ENCODE results near the gene ZNF469. TPM values are rescaled to one million over a fixed set of nuclear protein-coding genes. Genes with fewer than 3 reads are reported as not detected.

ZNF469 gene
- total and polyA plus RNA-seq, 2 of the 13 experiments (the other 11 are each of a cell fraction or from before 2014, with no cell fraction given), result not detected

GRCh38 chr16:88413231-88413630, 30.5 kb downstream of the ZNF469 start (continued):
- no peak for TF ChIP-seq HNF1B (CRISPR knock-in tag; IDR thresholded peaks at IDR 0.05)
- TF ChIP-seq ZNF546 (CRISPR knock-in tag; conservative IDR thresholded peaks at IDR 0.05), result no peak
- TF ChIP-seq HNRNPUL1 (IDR thresholded peaks at IDR 0.05; ENCODE audit: low read depth, low read length), result no peak
- TF ChIP-seq RFXAP (CRISPR knock-in tag; IDR thresholded peaks at IDR 0.05; ENCODE audit: borderline replicate concordance), result no peak
- no peak for TF ChIP-seq ZFP1 (CRISPR knock-in tag; IDR thresholded peaks at IDR 0.05)
- no peak for TF ChIP-seq TP53 (CRISPR knock-in tag; conservative IDR thresholded peaks at IDR 0.05)

- ATAC-seq (peak; percentile 5; the same call in 1 of the 3 replicates), FAIRE-seq (no peak), DNase-seq (ENCODE audit: low spot score) (no peak)
- H4K20me1 ChIP-seq (ENCODE audit: insufficient read depth, low read length), result no peaks in the 10 kb centered on the region; the same call in 1 of the 2 replicates
- H3K79me2 ChIP-seq (ENCODE audit: insufficient read depth, low read length), result no peaks in the 10 kb centered on the region
- peaks cover 26 to 73% of the 10 kb centered on the region in 2 experiments for H3K27me3 ChIP-seq (ENCODE audit: control insufficient read depth in 1 of 2, insufficient read depth in 2 of 2, low read length in 2 of 2)
- no peak overlapping the region for H3K4me3 ChIP-seq (replicated peaks in 1 of 3; ENCODE audit: insufficient read depth in 1 of 3, low read depth in 2 of 3, low read length in 3 of 3)
- in situ Hi-C loops (cut with HindIII; ENCODE audit: extremely low pct_ligation_motif_present, low pct_unique_long_range_greater_than_20kb), result no loop called here
- no peak overlapping the region for H3K9ac ChIP-seq (ENCODE audit: insufficient read depth, low read depth, low read length)
- ChIA-PET POLR2A (no interaction called here), CTCF (ENCODE audit: low intra/inter-chr PET ratio, low total read pairs) (no interaction called here)
- H3K4me1 ChIP-seq (ENCODE audit: insufficient read depth, low read length), result no peaks in the 10 kb centered on the region
- no peak overlapping the region for H3K4me2 ChIP-seq (ENCODE audit: low read depth, low read length)
- H3K36me3 ChIP-seq (replicated peaks in 1 of 2; ENCODE audit: control insufficient read depth in 1 of 2, insufficient read depth in 2 of 2, low read length in 2 of 2), result no peaks in the 10 kb centered on the region
- BruUV-seq (replicated peaks), result no TSS peak
- intact Hi-C loops (cut with micrococcal nuclease; ENCODE audit: unreplicated experiment), result no loop called here
- 42% methylated on average over 10 of the region's 12 CpGs for WGBS (ENCODE audit: low lambda C conversion rate)
- no peak for TF ChIP-seq TCF7 (IDR thresholded peaks at IDR 0.05; ENCODE audit: low read depth)
- TF ChIP-seq ZNF629 (CRISPR knock-in tag; conservative IDR thresholded peaks at IDR 0.05), result peak; percentile 42
- H3K27ac ChIP-seq (ENCODE audit: extremely low read length, insufficient read depth, low read length), result no peak overlapping the region
- no peaks in the 10 kb centered on the region for H3K9me3 ChIP-seq (ENCODE audit: low read length)
- H2AFZ ChIP-seq (ENCODE audit: low read length), result no peak overlapping the region
Observed at GRCh38 chr16:88413631-88414030, 30.9 kb downstream of the ZNF469 start.
